Esophagus squamous epithelium (tissue), 4 donors: ENCODE data around the gene HDDC3.
"Not testable (repeated sequence)": the region's sequence is repeated elsewhere in the genome, so short reads cannot be mapped to it uniquely, and the experiment has no call there.

Source experiments
- POLR2A ChIP-seq, 4 donors: fragments of 450-650 bp; IDR thresholded peaks; one replicate each; pipeline ENCODE4 v1.6.1; 2017; ENCODE audit warnings: antibody characterized with exemption in 4 of 4, mild to moderate bottlenecking in 4 of 4, moderate library complexity in 3 of 4
- TF ChIP-seq, protein P1 (sequence below), 6 experiments: fragments of 450-650 bp in 4 of 6; fragments of 200-600 bp in 2 of 6; sonication (generic) in 2 of 6; IDR thresholded peaks; one replicate each; pipeline ENCODE4 v1.5.1; 2016 to 2019; ENCODE audit warnings: antibody characterized with exemption in 6 of 6, mild to moderate bottlenecking in 4 of 6, moderate library complexity in 4 of 6

DNA sequence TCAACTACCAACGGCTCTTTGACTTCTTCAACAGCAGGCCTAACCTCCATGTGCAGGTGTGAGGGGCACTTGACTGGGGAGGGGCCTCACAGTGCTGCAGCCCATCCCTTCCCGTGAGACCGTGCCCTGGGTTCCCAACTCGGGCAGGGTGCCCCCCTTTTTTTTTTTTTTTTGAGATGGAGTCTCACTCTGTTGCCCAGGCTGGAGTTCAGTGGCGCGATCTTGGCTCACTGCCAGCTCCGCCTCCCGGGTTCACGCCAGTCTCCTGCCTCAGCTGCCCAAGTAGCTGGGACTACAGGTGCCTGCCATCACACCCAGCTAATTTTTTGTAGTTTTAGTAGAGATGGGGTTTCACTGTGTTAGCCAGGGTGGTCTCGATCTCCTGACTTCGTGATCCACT, 22.9 kb downstream of the HDDC3 start:
- TF ChIP-seq, protein P1, sequence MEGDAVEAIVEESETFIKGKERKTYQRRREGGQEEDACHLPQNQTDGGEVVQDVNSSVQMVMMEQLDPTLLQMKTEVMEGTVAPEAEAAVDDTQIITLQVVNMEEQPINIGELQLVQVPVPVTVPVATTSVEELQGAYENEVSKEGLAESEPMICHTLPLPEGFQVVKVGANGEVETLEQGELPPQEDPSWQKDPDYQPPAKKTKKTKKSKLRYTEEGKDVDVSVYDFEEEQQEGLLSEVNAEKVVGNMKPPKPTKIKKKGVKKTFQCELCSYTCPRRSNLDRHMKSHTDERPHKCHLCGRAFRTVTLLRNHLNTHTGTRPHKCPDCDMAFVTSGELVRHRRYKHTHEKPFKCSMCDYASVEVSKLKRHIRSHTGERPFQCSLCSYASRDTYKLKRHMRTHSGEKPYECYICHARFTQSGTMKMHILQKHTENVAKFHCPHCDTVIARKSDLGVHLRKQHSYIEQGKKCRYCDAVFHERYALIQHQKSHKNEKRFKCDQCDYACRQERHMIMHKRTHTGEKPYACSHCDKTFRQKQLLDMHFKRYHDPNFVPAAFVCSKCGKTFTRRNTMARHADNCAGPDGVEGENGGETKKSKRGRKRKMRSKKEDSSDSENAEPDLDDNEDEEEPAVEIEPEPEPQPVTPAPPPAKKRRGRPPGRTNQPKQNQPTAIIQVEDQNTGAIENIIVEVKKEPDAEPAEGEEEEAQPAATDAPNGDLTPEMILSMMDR (IDR thresholded peaks at IDR 0.05): not testable (repeated sequence)
- not testable (repeated sequence) for TF ChIP-seq POLR2A (IDR thresholded peaks at IDR 0.05)
